Adrenal gland (tissue), 12 donors: ENCODE measurements around the gene KLC3. TPM values are rescaled to one million over a fixed set of nuclear protein-coding genes. Genes with fewer than 3 reads are reported as not detected.

Experiments used
- DNase-seq, 7 donors: peaks; one replicate each; pipeline ENCODE4 v3.0.0-alpha.2; 2019 to 2020
- H3K27ac ChIP-seq, 5 donors: fragments of 200-600 bp; sonication (generic) in 4 of 5; 1 replicate in 3 of 5; 2 replicates in 2 of 5; pipeline versions ENCODE4 v1.5.1 to v1.8.0; 2016 to 2020; ENCODE audit warnings: mild to moderate bottlenecking in 1 of 5
- H3K27me3 ChIP-seq: fragments of 200-600 bp; 2 replicates; pipeline ENCODE4 v1.8.0; 2021
- H3K36me3 ChIP-seq, 2 donors: fragments of 200-600 bp; replicated peaks in 1 of 2; 1 replicate in 1 of 2; 2 replicates in 1 of 2; pipeline versions ENCODE4 v1.5.1 to v1.8.0; 2018 to 2022
- H3K4me1 ChIP-seq, 2 donors: fragments of 200-600 bp; replicated peaks in 1 of 2; 1 replicate in 1 of 2; 2 replicates in 1 of 2; pipeline versions ENCODE4 v1.5.1 to v1.8.0; 2018 to 2021
- H3K4me3 ChIP-seq, 4 donors: fragments of 200-600 bp; sonication (generic) in 3 of 4; one replicate each; pipeline ENCODE4 v1.5.1; 2016 to 2018
- H3K9me3 ChIP-seq, 3 donors: fragments of 200-600 bp; sonication (generic) in 1 of 3; replicated peaks in 1 of 3; 1 replicate in 2 of 3; 2 replicates in 1 of 3; pipeline versions ENCODE4 v1.5.1 to v1.8.0; 2016 to 2021
- POLR2A ChIP-seq, 2 donors: fragments of 450-650 bp; IDR thresholded peaks; one replicate each; pipeline ENCODE4 v1.6.1; 2017; ENCODE audit warnings: antibody characterized with exemption in 2 of 2, mild to moderate bottlenecking in 2 of 2, moderate library complexity in 1 of 2
- WGBS, 4 donors: extraction: QIAGEN DNeasy Blood & Tissue Kit in 2 of 4; methylation state at CpG; one replicate each; pipeline versions ENCODE4 v1.1.5 to v1.1.7; 2013 to 2017; 5-methylcytosine and 5-hydroxymethylcytosine counted together
- intact Hi-C, 2 donors: fragments of 100-400 bp; cut with DNase I; formaldehyde crosslinking; loops; one replicate each; pipeline versions ENCODE4 v1.14.1 to v1.15.0; 2022 to 2023
- polyA plus RNA-seq, 3 donors: library from polyadenylated mRNA; stranded (reverse); fragments of 200-250 nt in 2 of 3; fragments of 350-450 nt in 1 of 3; fragmentation: Illumina TruSeq in 1 of 3; extraction: RNeasy Lipid Tissue Mini Kit (QIAGEN cat#74804) in 1 of 3; gene quantifications; one replicate each; pipeline ENCODE4 v1.2.3, GENCODE V29; 2013 to 2014
- total RNA-seq, 9 donors: library from RNA; depleted of rRNA in 4 of 9; stranded (reverse); fragments of >200 nt in 4 of 9; fragments of 120-200 nt in 1 of 9; fragmentation: NEBNext Ultra II Directional in 1 of 9; extraction: Animal tissue kit (Norgen Biotek cat#: 25700) in 1 of 9; gene quantifications; one replicate each; pipeline versions ENCODE4 v1.1.0 to v1.2.4, GENCODE V29; 2013 to 2023
- TF ChIP-seq, protein P1 (sequence below), 6 experiments: fragments of 450-650 bp in 4 of 6; fragments of 200-600 bp in 2 of 6; sonication (generic) in 1 of 6; IDR thresholded peaks; 1 replicate in 5 of 6; 2 replicates in 1 of 6; pipeline versions ENCODE4 v1.5.1 to v1.8.0; 2016 to 2021; ENCODE audit warnings: antibody characterized with exemption in 6 of 6, mild to moderate bottlenecking in 2 of 6, moderate library complexity in 1 of 6
- donor health status: healthy with polysubstance abuse.
- donor health status: Bipolar disorder and iron deficiency.
- donor health status: DM: yes; HTN: yes; CAD: no.
- donor health status: DM: no; HTN: no; CAD: no.
- donor health status: DM: no; HTN: no; CAD: no.
- donor health status: DM: yes; HTN: yes; CAD: no.

The KLC3 gene
- total and polyA plus RNA-seq, 12 donors = 0.16 to 0.30 (median 0.17) TPM; not detected in 7

DNA sequence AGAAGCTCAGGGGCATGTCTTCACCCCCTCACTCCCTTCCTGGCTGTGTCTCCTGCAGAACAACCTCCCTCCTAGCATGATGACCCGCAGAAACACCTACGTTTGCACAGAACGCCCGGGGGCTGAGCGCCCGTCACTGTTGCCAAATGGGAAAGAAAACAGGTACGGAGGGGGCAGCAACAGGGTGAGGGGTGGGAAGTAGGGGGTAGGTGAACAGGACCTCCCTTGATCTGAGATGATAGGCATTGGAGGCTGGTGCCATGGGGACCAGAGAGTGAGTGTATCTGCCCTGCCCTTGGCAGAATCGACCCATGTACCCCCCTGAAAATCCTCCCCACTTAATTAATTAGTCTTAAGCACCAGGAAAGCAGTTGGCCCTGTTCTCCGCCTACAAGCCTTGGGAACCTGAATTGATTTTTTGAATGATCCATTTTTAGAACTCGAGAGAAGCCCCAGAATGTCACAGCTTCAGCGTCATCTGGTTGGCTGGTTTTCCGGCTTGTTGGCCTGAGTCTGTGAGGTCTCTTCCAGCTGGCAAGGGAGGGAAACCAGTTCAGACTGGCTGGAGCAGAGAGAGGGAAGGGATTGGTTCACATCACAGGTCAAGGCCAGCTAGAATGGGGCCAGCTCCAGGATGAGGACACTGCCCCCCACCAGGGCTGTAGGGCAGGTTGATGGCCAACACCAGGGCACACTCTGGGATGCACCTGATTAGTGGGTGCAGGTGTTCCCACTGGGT lies 46.1 kb upstream of the KLC3 start:
- no peak overlapping the region for H3K4me3 ChIP-seq
- WGBS, 4 donors = 58 to 76% (median 62%) methylated on average over 12 of the region's 12 CpGs
- H3K36me3 ChIP-seq = peaks cover 0 to 10% of the 10 kb centered on the region in 2 donors
- intact Hi-C loops = no loop called here
- peak; percentile 72 to 91 (median 80) for DNase-seq
- H3K4me1 ChIP-seq = peaks cover 9 to 11% of the 10 kb centered on the region in 2 donors
- no peaks in the 10 kb centered on the region for H3K9me3 ChIP-seq
- TF ChIP-seq, protein P1, sequence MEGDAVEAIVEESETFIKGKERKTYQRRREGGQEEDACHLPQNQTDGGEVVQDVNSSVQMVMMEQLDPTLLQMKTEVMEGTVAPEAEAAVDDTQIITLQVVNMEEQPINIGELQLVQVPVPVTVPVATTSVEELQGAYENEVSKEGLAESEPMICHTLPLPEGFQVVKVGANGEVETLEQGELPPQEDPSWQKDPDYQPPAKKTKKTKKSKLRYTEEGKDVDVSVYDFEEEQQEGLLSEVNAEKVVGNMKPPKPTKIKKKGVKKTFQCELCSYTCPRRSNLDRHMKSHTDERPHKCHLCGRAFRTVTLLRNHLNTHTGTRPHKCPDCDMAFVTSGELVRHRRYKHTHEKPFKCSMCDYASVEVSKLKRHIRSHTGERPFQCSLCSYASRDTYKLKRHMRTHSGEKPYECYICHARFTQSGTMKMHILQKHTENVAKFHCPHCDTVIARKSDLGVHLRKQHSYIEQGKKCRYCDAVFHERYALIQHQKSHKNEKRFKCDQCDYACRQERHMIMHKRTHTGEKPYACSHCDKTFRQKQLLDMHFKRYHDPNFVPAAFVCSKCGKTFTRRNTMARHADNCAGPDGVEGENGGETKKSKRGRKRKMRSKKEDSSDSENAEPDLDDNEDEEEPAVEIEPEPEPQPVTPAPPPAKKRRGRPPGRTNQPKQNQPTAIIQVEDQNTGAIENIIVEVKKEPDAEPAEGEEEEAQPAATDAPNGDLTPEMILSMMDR (IDR thresholded peaks at IDR 0.05) = no peak
- no peak for TF ChIP-seq POLR2A (IDR thresholded peaks at IDR 0.05)
- no peaks in the 10 kb centered on the region for H3K27me3 ChIP-seq
- peak overlapping the region in 2 of 5 donors; percentile 49 to 50 for H3K27ac ChIP-seq

GRCh38 chr19:45295873-45296272 lies 44.7 kb upstream of the KLC3 start:
- Histone ChIP-seq H3K4me3 (no peak overlapping the region), H3K4me1 (peaks cover 9 to 11% of the 10 kb centered on the region in 2 donors), H3K27ac (no peak overlapping the region), H3K9me3 (no peaks in the 10 kb centered on the region), H3K36me3 (peaks cover 0 to 11% of the 10 kb centered on the region in 2 donors), H3K27me3 (no peaks in the 10 kb centered on the region)
- TF ChIP-seq, protein P1 (IDR thresholded peaks at IDR 0.05) = no peak
- no peak for TF ChIP-seq POLR2A (IDR thresholded peaks at IDR 0.05)
- DNase-seq = no peak
- intact Hi-C loops = no loop called here

GRCh38 chr19:45296355-45296754 lies 44.2 kb upstream of the KLC3 start:
- intact Hi-C loops = no loop called here
- peaks cover 9 to 11% of the 10 kb centered on the region in 2 donors for H3K4me1 ChIP-seq
- no peaks in the 10 kb centered on the region for H3K27me3 ChIP-seq
- 89 to 100% (median 95%) methylated on average over 4 of the region's 4 CpGs for WGBS, 4 donors
- no peak for DNase-seq
- no peak for TF ChIP-seq POLR2A (IDR thresholded peaks at IDR 0.05)
- TF ChIP-seq, protein P1 (IDR thresholded peaks at IDR 0.05) = no peak
- H3K36me3 ChIP-seq = peaks cover 0 to 10% of the 10 kb centered on the region in 2 donors
- H3K9me3 ChIP-seq = no peaks in the 10 kb centered on the region
- no peak overlapping the region for H3K4me3 ChIP-seq
- H3K27ac ChIP-seq = no peak overlapping the region

- no peak overlapping the region for H3K27ac ChIP-seq
These were observed 42.9 kb upstream of the KLC3 start for GRCh38 chr19:45297674-45298073.

More at GRCh38 chr19:45297674-45298073, 42.9 kb upstream of the KLC3 start:
- Histone ChIP-seq H3K27me3 (no peaks in the 10 kb centered on the region), H3K4me3 (no peak overlapping the region), H3K36me3 (peaks cover 0 to 10% of the 10 kb centered on the region in 2 donors), H3K4me1 (peaks cover 9 to 11% of the 10 kb centered on the region in 2 donors), H3K9me3 (no peaks in the 10 kb centered on the region)
- TF ChIP-seq, protein P1 (IDR thresholded peaks at IDR 0.05) = no peak
- TF ChIP-seq POLR2A (IDR thresholded peaks at IDR 0.05) = no peak
- DNase-seq = no peak
- WGBS, 4 donors = 95 to 99% (median 96%) methylated on average over 6 to 18 of the region's 18 CpGs
- intact Hi-C loops = no loop called here
